GM23338 (cell line): ENCODE data around the gene WWOX. TPM values are rescaled to one million over a fixed set of nuclear protein-coding genes. Genes with fewer than 3 reads are reported as not detected.

Source experiments
- ATAC-seq: fragments of 200-7000 bp; cut with Tn5 transposase; 3 replicates; pipeline ENCODE4 v1.9.1; 2020
- DNase-seq: peaks from one replicate; pipeline ENCODE4 v3.0.0-alpha.2; 2015; ENCODE audit warnings: low spot score
- H2AFZ ChIP-seq: fragments of 200-600 bp; sonication (generic); 2 replicates; pipeline ENCODE4 v1.8.0; 2016; ENCODE audit warnings: antibody characterized with exemption, mild to moderate bottlenecking, moderate library complexity
- H3F3A ChIP-seq: fragments of 200-600 bp; sonication (generic); replicated peaks from 2 replicates; pipeline ENCODE4 v1.8.0; 2017; ENCODE audit warnings: antibody characterized with exemption, mixed run types, low read depth
- H3K27ac ChIP-seq: fragments of 200-600 bp; sonication (generic); 2 replicates; pipeline ENCODE4 v1.6.1; 2016; ENCODE audit warnings: low read depth
- H3K27me3 ChIP-seq: fragments of 200-600 bp; sonication (generic); 2 replicates; pipeline ENCODE4 v1.8.0; 2016; ENCODE audit warnings: mild to moderate bottlenecking, mixed run types, moderate library complexity; ENCODE audit not compliant: insufficient read depth
- H3K36me3 ChIP-seq: fragments of 200-600 bp; sonication (generic); 2 replicates; pipeline ENCODE4 v1.8.0; 2016; ENCODE audit warnings: mild to moderate bottlenecking; ENCODE audit not compliant: insufficient read depth
- H3K4me1 ChIP-seq: fragments of 200-600 bp; sonication (generic); 2 replicates; pipeline ENCODE4 v1.8.0; 2016; ENCODE audit warnings: mild to moderate bottlenecking, moderate library complexity; ENCODE audit not compliant: insufficient read depth
- H3K4me2 ChIP-seq: fragments of 200-600 bp; sonication (generic); 2 replicates; pipeline ENCODE4 v1.7.1; 2017; ENCODE audit warnings: mixed run types
- H3K4me3 ChIP-seq: fragments of 200-600 bp; sonication (generic); 2 replicates; pipeline ENCODE4 v1.6.1; 2016; ENCODE audit warnings: mixed run types
- H3K79me2 ChIP-seq: fragments of 200-600 bp; sonication (generic); replicated peaks from 2 replicates; pipeline ENCODE4 v1.8.0; 2017; ENCODE audit warnings: mild to moderate bottlenecking; ENCODE audit not compliant: insufficient read depth
- H3K9me2 ChIP-seq: fragments of 200-600 bp; sonication (generic); 2 replicates; pipeline ENCODE4 v1.8.0; 2017; ENCODE audit not compliant: insufficient read depth
- H4K20me1 ChIP-seq: fragments of 200-600 bp; sonication (generic); replicated peaks from 2 replicates; pipeline ENCODE4 v1.8.0; 2017; ENCODE audit warnings: mild to moderate bottlenecking; ENCODE audit not compliant: insufficient read depth
- H3K27ac Mint-ChIP-seq: 2 replicates; pipeline ENCODE4 v1.8.0; 2020; ENCODE audit warnings: inconsistent platforms, mild to moderate bottlenecking, moderate library complexity, mixed read lengths
- H3K27me3 Mint-ChIP-seq: 3 replicates; pipeline ENCODE4 v1.8.0; 2022; ENCODE audit warnings: low read depth, mild to moderate bottlenecking, moderate library complexity, mixed read lengths, inconsistent platforms; ENCODE audit not compliant: insufficient read depth, poor library complexity
- H3K36me3 Mint-ChIP-seq: 3 replicates; pipeline ENCODE4 v1.8.0; 2021; ENCODE audit warnings: low read depth, mild to moderate bottlenecking, inconsistent platforms, moderate library complexity, mixed read lengths
- H3K4me1 Mint-ChIP-seq: 3 replicates; pipeline ENCODE4 v1.8.0; 2020; ENCODE audit warnings: mild to moderate bottlenecking, inconsistent platforms, mixed read lengths
- H3K4me3 Mint-ChIP-seq: 3 replicates; pipeline ENCODE4 v1.8.0; 2021; ENCODE audit warnings: moderate library complexity, mild to moderate bottlenecking, inconsistent platforms, mixed read lengths
- H3K9me3 Mint-ChIP-seq: 3 replicates; pipeline ENCODE4 v1.8.0; 2020; ENCODE audit warnings: moderate library complexity, mild to moderate bottlenecking, inconsistent platforms, mixed read lengths
- CTCF ChIP-seq, 2 experiments: fragments of 200-600 bp in 1 of 2; sonication (generic) in 1 of 2; conservative IDR thresholded peaks; 2 replicates each; pipeline versions ENCODE4 v1.5.1 to v1.6.1; 2016 to 2017; ENCODE audit warnings: antibody characterized with exemption in 2 of 2, low read depth in 2 of 2, mild to moderate bottlenecking in 2 of 2, moderate library complexity in 1 of 2
- STAT1 ChIP-seq: IDR thresholded peaks from one replicate; pipeline ENCODE4 v1.6.1; 2016; ENCODE audit warnings: antibody characterized with exemption; ENCODE audit not compliant: unreplicated experiment
- ZNF114 ChIP-seq: fragments of 250-450 bp; sonication (Bioruptor Pico); IDR thresholded peaks from 2 replicates; pipeline ENCODE4 v1.5.0; 2020; ENCODE audit warnings: mild to moderate bottlenecking, moderate library complexity
- ZNF331 ChIP-seq: fragments of 250-450 bp; sonication (Bioruptor Pico); IDR thresholded peaks from 2 replicates; pipeline ENCODE4 v1.5.0; 2020; ENCODE audit warnings: low read depth, mild to moderate bottlenecking, moderate library complexity
- ZNF462 ChIP-seq: fragments of 250-450 bp; sonication (Bioruptor Pico); IDR thresholded peaks from 2 replicates; pipeline ENCODE4 v1.5.0; 2020; ENCODE audit warnings: mild to moderate bottlenecking, moderate library complexity
- polyA plus RNA-seq: library from polyadenylated mRNA; unstranded; fragments of >200 nt; fragmentation: Nextera tagmentation; extraction: Ambion mirVana; gene quantifications from 2 replicates; pipeline ENCODE4 v1.2.1, GENCODE V29; 2016
- total RNA-seq: library from RNA; depleted of rRNA; stranded (reverse); fragments of >200 nt; shearing (Covaris generic); gene quantifications from 2 replicates; pipeline ENCODE4 v1.2.3, GENCODE V29; 2014
- TF ChIP-seq, protein P1 (sequence below): IDR thresholded peaks from one replicate; pipeline ENCODE4 v1.6.1; 2018; ENCODE audit warnings: antibody characterized with exemption; ENCODE audit not compliant: unreplicated experiment

WWOX gene
- total and polyA plus RNA-seq, 2 experiments from 2014 or later = 10.0 to 19.3 TPM

GRCh38 chr16:78436846-78437245, 337.4 kb downstream of the WWOX start (continued):
- TF ChIP-seq, protein P1, sequence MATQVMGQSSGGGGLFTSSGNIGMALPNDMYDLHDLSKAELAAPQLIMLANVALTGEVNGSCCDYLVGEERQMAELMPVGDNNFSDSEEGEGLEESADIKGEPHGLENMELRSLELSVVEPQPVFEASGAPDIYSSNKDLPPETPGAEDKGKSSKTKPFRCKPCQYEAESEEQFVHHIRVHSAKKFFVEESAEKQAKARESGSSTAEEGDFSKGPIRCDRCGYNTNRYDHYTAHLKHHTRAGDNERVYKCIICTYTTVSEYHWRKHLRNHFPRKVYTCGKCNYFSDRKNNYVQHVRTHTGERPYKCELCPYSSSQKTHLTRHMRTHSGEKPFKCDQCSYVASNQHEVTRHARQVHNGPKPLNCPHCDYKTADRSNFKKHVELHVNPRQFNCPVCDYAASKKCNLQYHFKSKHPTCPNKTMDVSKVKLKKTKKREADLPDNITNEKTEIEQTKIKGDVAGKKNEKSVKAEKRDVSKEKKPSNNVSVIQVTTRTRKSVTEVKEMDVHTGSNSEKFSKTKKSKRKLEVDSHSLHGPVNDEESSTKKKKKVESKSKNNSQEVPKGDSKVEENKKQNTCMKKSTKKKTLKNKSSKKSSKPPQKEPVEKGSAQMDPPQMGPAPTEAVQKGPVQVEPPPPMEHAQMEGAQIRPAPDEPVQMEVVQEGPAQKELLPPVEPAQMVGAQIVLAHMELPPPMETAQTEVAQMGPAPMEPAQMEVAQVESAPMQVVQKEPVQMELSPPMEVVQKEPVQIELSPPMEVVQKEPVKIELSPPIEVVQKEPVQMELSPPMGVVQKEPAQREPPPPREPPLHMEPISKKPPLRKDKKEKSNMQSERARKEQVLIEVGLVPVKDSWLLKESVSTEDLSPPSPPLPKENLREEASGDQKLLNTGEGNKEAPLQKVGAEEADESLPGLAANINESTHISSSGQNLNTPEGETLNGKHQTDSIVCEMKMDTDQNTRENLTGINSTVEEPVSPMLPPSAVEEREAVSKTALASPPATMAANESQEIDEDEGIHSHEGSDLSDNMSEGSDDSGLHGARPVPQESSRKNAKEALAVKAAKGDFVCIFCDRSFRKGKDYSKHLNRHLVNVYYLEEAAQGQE = no peak
- no peak for TF ChIP-seq STAT1

DNA sequence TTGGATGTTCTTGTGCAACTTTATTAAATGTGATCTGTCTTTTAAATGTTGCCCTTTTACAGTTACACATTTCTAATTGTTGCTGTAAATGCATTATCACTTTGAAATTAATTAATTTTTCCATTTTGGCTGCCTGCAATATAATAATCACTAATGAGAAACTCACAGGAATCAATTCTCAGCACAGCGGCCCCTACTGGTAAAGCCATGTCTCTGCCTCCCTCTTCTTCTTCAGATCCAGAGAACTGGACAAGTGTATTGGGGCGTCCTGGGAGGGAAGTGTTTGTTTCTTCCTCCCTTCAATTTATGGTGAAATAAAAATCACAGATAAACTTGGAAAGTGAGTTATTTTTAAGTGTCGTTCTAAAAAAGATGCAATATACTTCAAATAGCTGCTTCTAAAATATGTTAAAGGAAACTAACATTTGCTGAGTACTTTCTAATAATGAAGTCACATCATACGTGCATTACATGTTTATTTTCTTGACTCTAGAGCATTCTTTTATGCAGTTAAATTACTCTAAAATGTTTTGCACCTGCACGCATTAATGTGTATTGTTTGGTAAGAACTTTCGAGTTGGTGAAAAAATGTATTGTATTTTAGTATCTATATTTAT, 338.0 kb downstream of the WWOX start:
- peak; percentile 34; the same call in 1 of the 3 replicates for ATAC-seq
- TF ChIP-seq ZNF114 (CRISPR knock-in tag) (no peak), ZNF331 (CRISPR knock-in tag) (no peak), CTCF (conservative IDR thresholded peaks at IDR 0.05; ENCODE audit: low read depth in 2 of 2) (peak; percentile 78 to 100)
- Mint-ChIP-seq H3K27ac (no peak overlapping the region), H3K4me3 (no peak overlapping the region), H3K9me3 (no peaks in the 10 kb centered on the region), H3K36me3 (no peaks in the 10 kb centered on the region), H3K27me3 (peaks cover 2% of the 10 kb centered on the region), H3K4me1 (no peaks in the 10 kb centered on the region)
- 0 out of 2 replicates have a peak, but pooled peaks cover 5% of the 10 kb centered on the region for H3K9me2 ChIP-seq
- H3F3A ChIP-seq = no peaks in the 10 kb centered on the region
- no peak overlapping the region for H3K27ac ChIP-seq
- no peak overlapping the region for H2AFZ ChIP-seq
- peak; percentile 76 for DNase-seq
- no peaks in the 10 kb centered on the region for H3K79me2 ChIP-seq
- H3K4me2 ChIP-seq = no peak overlapping the region
- no peaks in the 10 kb centered on the region for H3K36me3 ChIP-seq
- no peaks in the 10 kb centered on the region for H4K20me1 ChIP-seq
- H3K4me3 ChIP-seq = no peak overlapping the region
- no peaks in the 10 kb centered on the region for H3K27me3 ChIP-seq
- no peaks in the 10 kb centered on the region for H3K4me1 ChIP-seq

GRCh38 chr16:78438219-78438618, 338.8 kb downstream of the WWOX start:
- H2AFZ ChIP-seq = no peak overlapping the region
- H3K4me3 ChIP-seq = no peak overlapping the region
- no peaks in the 10 kb centered on the region for H3K79me2 ChIP-seq
- H3K9me2 ChIP-seq = 0 out of 2 replicates have a peak, but pooled peaks cover 5% of the 10 kb centered on the region
- Mint-ChIP-seq H3K27ac (no peak overlapping the region), H3K27me3 (peaks cover 2% of the 10 kb centered on the region), H3K9me3 (no peaks in the 10 kb centered on the region), H3K4me1 (no peaks in the 10 kb centered on the region), H3K4me3 (no peak overlapping the region), H3K36me3 (no peaks in the 10 kb centered on the region)
- no peaks in the 10 kb centered on the region for H4K20me1 ChIP-seq
- no peak for ATAC-seq
- H3K4me1 ChIP-seq = no peaks in the 10 kb centered on the region
- no peaks in the 10 kb centered on the region for H3K36me3 ChIP-seq
- no peaks in the 10 kb centered on the region for H3F3A ChIP-seq
- H3K27me3 ChIP-seq = no peaks in the 10 kb centered on the region
- no peak for DNase-seq
- H3K4me2 ChIP-seq = no peak overlapping the region
- H3K27ac ChIP-seq = no peak overlapping the region
- TF ChIP-seq ZNF462 (CRISPR knock-in tag) = no peak
